MCF 10A (cell line): ENCODE measurements around the gene WNT7B. TPM values are rescaled to one million over a fixed set of nuclear protein-coding genes. Genes with fewer than 3 reads are reported as not detected.

ENCODE experiments used
- BruUV-seq: library from RNA; stranded (reverse); fragments of 400-500 nt; replicated peaks from 2 replicates; lab custom pipeline; 2021; lab: Mats Ljungman, UMichigan
- CTCF ChIA-PET: fragments of 300-600 bp; sonication (Branson Sonifier 250); formaldehyde crosslinking; extraction: SDS; loops from one replicate; lab custom pipeline; 2021; ENCODE audit warnings: antibody characterized with exemption, inconsistent platforms; lab: Yijun Ruan, JAX
- POLR2A ChIA-PET: fragments of 300-600, 350-650 bp; sonication (Branson Sonifier 250); formaldehyde crosslinking; extraction: SDS; loops from one replicate; lab custom pipeline; 2020; ENCODE audit warnings: antibody characterized with exemption, inconsistent platforms; lab: Yijun Ruan, JAX
- DNase-seq: peaks from one replicate; pipeline ENCODE4 v3.0.0-alpha.2; 2018; ENCODE audit not compliant: unreplicated experiment
- H3K27ac Mint-ChIP-seq: one replicate; pipeline ENCODE4 v1.8.0; 2022; ENCODE audit warnings: mild to moderate bottlenecking, low read depth, mixed read lengths; ENCODE audit not compliant: unreplicated experiment
- H3K27me3 Mint-ChIP-seq: one replicate; pipeline ENCODE4 v1.8.0; 2022; ENCODE audit warnings: mixed read lengths; ENCODE audit not compliant: insufficient read depth, unreplicated experiment
- H3K36me3 Mint-ChIP-seq: one replicate; pipeline ENCODE4 v1.8.0; 2022; ENCODE audit warnings: mild to moderate bottlenecking, moderate library complexity, mixed read lengths; ENCODE audit not compliant: insufficient read depth, unreplicated experiment
- H3K4me1 Mint-ChIP-seq: one replicate; pipeline ENCODE4 v1.8.0; 2022; ENCODE audit warnings: mixed read lengths; ENCODE audit not compliant: insufficient read depth, unreplicated experiment
- H3K4me3 Mint-ChIP-seq: one replicate; pipeline ENCODE4 v1.8.0; 2022; ENCODE audit warnings: mild to moderate bottlenecking, moderate library complexity, mixed read lengths; ENCODE audit not compliant: unreplicated experiment
- H3K9me3 Mint-ChIP-seq: one replicate; pipeline ENCODE4 v1.8.0; 2022; ENCODE audit warnings: mixed read lengths; ENCODE audit not compliant: unreplicated experiment
- CTCF ChIP-seq: fragments of 200-600 bp; IDR thresholded peaks from one replicate; pipeline ENCODE4 v1.8.0; 2022; ENCODE audit warnings: antibody characterized with exemption, mild to moderate bottlenecking; ENCODE audit not compliant: unreplicated experiment
- intact Hi-C: fragments of 100-400 bp; cut with micrococcal nuclease; formaldehyde crosslinking; loops from 2 replicates; pipeline ENCODE4 v1.14.1; 2022
- total RNA-seq: library from RNA; stranded (reverse); gene quantifications from 2 replicates; pipeline ENCODE4 v1.2.3, GENCODE V29; 2022

Gene WNT7B
- total RNA-seq, 1 experiment from 2014 or later, result 0.28 TPM

- H3K27me3 Mint-ChIP-seq, result no peaks in the 10 kb centered on the region
- BruUV-seq, result no TSS peak
- no peak for TF ChIP-seq CTCF
- intact Hi-C loops, result no loop called here
- CTCF ChIA-PET, result interaction anchor here (0.5 to 2.0 kb wide), 4 partner anchors 12 to 314 kb away, joined by 3 to 6 read pairs (median 4); no protein-coding TSS in a partner anchor
- POLR2A ChIA-PET, result interaction anchor here (0.6 to 0.7 kb wide), 2 partner anchors 16 to 239 kb away, joined by 3 read pairs; no protein-coding TSS in a partner anchor
- H3K4me3 Mint-ChIP-seq, result no peak overlapping the region
- no peak overlapping the region for H3K27ac Mint-ChIP-seq
- no peaks in the 10 kb centered on the region for H3K9me3 Mint-ChIP-seq
- peaks cover 6% of the 10 kb centered on the region for H3K4me1 Mint-ChIP-seq
- H3K36me3 Mint-ChIP-seq, result peaks cover 6% of the 10 kb centered on the region
- no peak for DNase-seq
Observed at GRCh38 chr22:46001426-46002106, 24.6 kb upstream of the WNT7B start.

- ChIA-PET CTCF (interaction anchor here (0.7 to 2.0 kb wide), 4 partner anchors 104 to 314 kb away, joined by 3 to 6 read pairs (median 4); no protein-coding TSS in a partner anchor), POLR2A (interaction anchor here (0.7 kb wide), 1 partner anchor 17 kb away, joined by 3 read pairs; no protein-coding TSS in a partner anchor)
- no peak for DNase-seq
- H3K27ac Mint-ChIP-seq, result no peak overlapping the region
- peaks cover under 1% of the 10 kb centered on the region for H3K4me1 Mint-ChIP-seq
- no peak for TF ChIP-seq CTCF
- H3K4me3 Mint-ChIP-seq, result no peak overlapping the region
- peaks cover 7% of the 10 kb centered on the region for H3K36me3 Mint-ChIP-seq
- H3K27me3 Mint-ChIP-seq, result no peaks in the 10 kb centered on the region
- intact Hi-C loops, result no loop called here
- H3K9me3 Mint-ChIP-seq, result no peaks in the 10 kb centered on the region
- no TSS peak for BruUV-seq
Observed at GRCh38 chr22:46001046-46001425, 24.1 kb upstream of the WNT7B start.

GRCh38 chr22:46000081-46001027 is 23.4 kb upstream of the WNT7B start:
- no peak overlapping the region for H3K4me3 Mint-ChIP-seq
- no peak overlapping the region for H3K27ac Mint-ChIP-seq
- intact Hi-C loops, result no loop called here
- H3K9me3 Mint-ChIP-seq, result no peaks in the 10 kb centered on the region
- H3K27me3 Mint-ChIP-seq, result no peaks in the 10 kb centered on the region
- CTCF ChIA-PET, result interaction anchor here (0.7 to 2.0 kb wide), 4 partner anchors 105 to 315 kb away, joined by 4 to 6 read pairs (median 6); no protein-coding TSS in a partner anchor
- no TSS peak for BruUV-seq
- no peak for DNase-seq
- no peaks in the 10 kb centered on the region for H3K4me1 Mint-ChIP-seq
- TF ChIP-seq CTCF, result no peak
- peaks cover 7% of the 10 kb centered on the region for H3K36me3 Mint-ChIP-seq
- POLR2A ChIA-PET, result no interaction called here
